Measurements from ENCODE around the gene NCOA7. TPM values are rescaled to one million over a fixed set of nuclear protein-coding genes. Genes with fewer than 3 reads are reported as not detected.

NCOA7 gene
- total RNA-seq, 1 experiment from 2014 or later: 51.0 TPM

GRCh38 chr6:125850361-125850760 is 59.6 kb downstream of the NCOA7 start:
- CTCF ChIA-PET: no interaction called here
- POLR2A ChIA-PET (ENCODE audit: unreplicated experiment): no interaction called here
- intact Hi-C loops (cut with micrococcal nuclease; ENCODE audit: unreplicated experiment): no loop called here

GRCh38 chr6:125852587-125852986 is 61.8 kb downstream of the NCOA7 start:
- Histone ChIP-seq H4K20me1 (ENCODE audit: insufficient read depth) (0 out of 2 replicates have a peak, but pooled peaks cover 5% of the 10 kb centered on the region), H3K27me3 (ENCODE audit: insufficient read depth, low read depth) (no peaks in the 10 kb centered on the region), H3K4me3 (no peak overlapping the region), H3K9me2 (ENCODE audit: insufficient read depth) (no peaks in the 10 kb centered on the region), H3K4me1 (replicated peaks; ENCODE audit: insufficient read depth) (peaks cover 17% of the 10 kb centered on the region), H3K27ac (no peak overlapping the region), H3K79me2 (ENCODE audit: low read depth) (peaks cover 24% of the 10 kb centered on the region; the same call in 1 of the 2 replicates), H3F3A (ENCODE audit: insufficient read depth, low read depth) (peaks cover 6% of the 10 kb centered on the region; the same call in 1 of the 2 replicates), H2AFZ (no peak overlapping the region), H3K36me3 (ENCODE audit: low read depth) (0 out of 2 replicates have a peak, but pooled peaks cover 7% of the 10 kb centered on the region), H3K9me3 (ENCODE audit: insufficient read depth, low read depth) (no peaks in the 10 kb centered on the region; the same call in 1 of the 2 replicates), H3K4me2 (no peak overlapping the region)
- ChIA-PET CTCF (no interaction called here), POLR2A (ENCODE audit: unreplicated experiment) (no interaction called here)
- DNase-seq: no peak
- TF ChIP-seq, protein P1, sequence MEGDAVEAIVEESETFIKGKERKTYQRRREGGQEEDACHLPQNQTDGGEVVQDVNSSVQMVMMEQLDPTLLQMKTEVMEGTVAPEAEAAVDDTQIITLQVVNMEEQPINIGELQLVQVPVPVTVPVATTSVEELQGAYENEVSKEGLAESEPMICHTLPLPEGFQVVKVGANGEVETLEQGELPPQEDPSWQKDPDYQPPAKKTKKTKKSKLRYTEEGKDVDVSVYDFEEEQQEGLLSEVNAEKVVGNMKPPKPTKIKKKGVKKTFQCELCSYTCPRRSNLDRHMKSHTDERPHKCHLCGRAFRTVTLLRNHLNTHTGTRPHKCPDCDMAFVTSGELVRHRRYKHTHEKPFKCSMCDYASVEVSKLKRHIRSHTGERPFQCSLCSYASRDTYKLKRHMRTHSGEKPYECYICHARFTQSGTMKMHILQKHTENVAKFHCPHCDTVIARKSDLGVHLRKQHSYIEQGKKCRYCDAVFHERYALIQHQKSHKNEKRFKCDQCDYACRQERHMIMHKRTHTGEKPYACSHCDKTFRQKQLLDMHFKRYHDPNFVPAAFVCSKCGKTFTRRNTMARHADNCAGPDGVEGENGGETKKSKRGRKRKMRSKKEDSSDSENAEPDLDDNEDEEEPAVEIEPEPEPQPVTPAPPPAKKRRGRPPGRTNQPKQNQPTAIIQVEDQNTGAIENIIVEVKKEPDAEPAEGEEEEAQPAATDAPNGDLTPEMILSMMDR (conservative IDR thresholded peaks at IDR 0.05): no peak
- TF ChIP-seq EZH2 (IDR thresholded peaks at IDR 0.05; ENCODE audit: low read depth): no peak
- intact Hi-C loops (cut with micrococcal nuclease; ENCODE audit: unreplicated experiment): no loop called here
- no TSS peak for BruUV-seq (replicated peaks)

More at GRCh38 chr6:125850361-125850760, 59.6 kb downstream of the NCOA7 start:
- H3K27ac ChIP-seq: no peak overlapping the region
- no peaks in the 10 kb centered on the region; the same call in 1 of the 2 replicates for H3K9me3 ChIP-seq (ENCODE audit: insufficient read depth, low read depth)
- no TSS peak for BruUV-seq (replicated peaks)
- H4K20me1 ChIP-seq (ENCODE audit: insufficient read depth): 0 out of 2 replicates have a peak, but pooled peaks cover 5% of the 10 kb centered on the region
- H3F3A ChIP-seq (ENCODE audit: insufficient read depth, low read depth): peaks cover 6% of the 10 kb centered on the region; the same call in 1 of the 2 replicates
- peaks cover 24% of the 10 kb centered on the region; the same call in 1 of the 2 replicates for H3K79me2 ChIP-seq (ENCODE audit: low read depth)
- no peak overlapping the region for H3K4me2 ChIP-seq
- H2AFZ ChIP-seq: no peak overlapping the region
- H3K27me3 ChIP-seq (ENCODE audit: insufficient read depth, low read depth): no peaks in the 10 kb centered on the region
- H3K9me2 ChIP-seq (ENCODE audit: insufficient read depth): no peaks in the 10 kb centered on the region
- H3K4me3 ChIP-seq: no peak overlapping the region
- peaks cover 17% of the 10 kb centered on the region for H3K4me1 ChIP-seq (replicated peaks; ENCODE audit: insufficient read depth)
- 0 out of 2 replicates have a peak, but pooled peaks cover 6% of the 10 kb centered on the region for H3K36me3 ChIP-seq (ENCODE audit: low read depth)
- TF ChIP-seq, protein P1 (conservative IDR thresholded peaks at IDR 0.05): no peak
- TF ChIP-seq EZH2 (IDR thresholded peaks at IDR 0.05; ENCODE audit: low read depth): no peak
- DNase-seq: no peak

DNA sequence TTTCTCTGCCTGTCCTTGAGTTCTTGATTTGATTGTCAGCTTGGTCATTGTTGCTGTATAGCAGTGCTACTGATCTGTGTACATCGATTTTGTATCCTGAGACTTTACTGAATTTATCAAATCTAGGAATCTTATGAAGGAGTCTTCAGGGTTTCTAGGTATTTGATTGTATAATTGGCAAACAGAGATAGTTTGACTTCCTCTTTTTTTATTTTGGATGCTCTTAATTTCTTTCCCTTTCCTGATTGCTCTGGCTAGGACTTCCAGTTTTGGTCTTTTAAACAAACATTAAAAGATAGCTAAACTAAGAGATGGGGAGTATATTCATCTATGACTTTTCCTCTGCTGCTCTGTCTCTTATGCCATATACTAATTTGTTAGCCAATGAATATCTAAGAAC is 62.4 kb downstream of the NCOA7 start:
- Histone ChIP-seq H3K4me3 (no peak overlapping the region), H3K27ac (peak overlapping the region; percentile 25; the same call in 1 of the 2 replicates), H3K79me2 (ENCODE audit: low read depth) (peaks cover 24% of the 10 kb centered on the region; the same call in 1 of the 2 replicates), H3K27me3 (ENCODE audit: insufficient read depth, low read depth) (no peaks in the 10 kb centered on the region), H3K4me1 (replicated peaks; ENCODE audit: insufficient read depth) (peaks cover 17% of the 10 kb centered on the region), H3K36me3 (ENCODE audit: low read depth) (0 out of 2 replicates have a peak, but pooled peaks cover 7% of the 10 kb centered on the region), H2AFZ (no peak overlapping the region), H4K20me1 (ENCODE audit: insufficient read depth) (0 out of 2 replicates have a peak, but pooled peaks cover 5% of the 10 kb centered on the region), H3F3A (ENCODE audit: insufficient read depth, low read depth) (peaks cover 10% of the 10 kb centered on the region; the same call in 1 of the 2 replicates), H3K4me2 (peak overlapping the region; percentile 8; the same call in 1 of the 2 replicates), H3K9me3 (ENCODE audit: insufficient read depth, low read depth) (no peaks in the 10 kb centered on the region; the same call in 1 of the 2 replicates), H3K9me2 (ENCODE audit: insufficient read depth) (no peaks in the 10 kb centered on the region)
- CTCF ChIA-PET: no interaction called here
- DNase-seq: no peak
- POLR2A ChIA-PET (ENCODE audit: unreplicated experiment): no interaction called here
- no TSS peak for BruUV-seq (replicated peaks)
- intact Hi-C loops (cut with micrococcal nuclease; ENCODE audit: unreplicated experiment): no loop called here
- TF ChIP-seq EZH2 (IDR thresholded peaks at IDR 0.05; ENCODE audit: low read depth): no peak
- TF ChIP-seq, protein P1 (conservative IDR thresholded peaks at IDR 0.05): no peak

Data from PC-9 (cell line).